Ascending aorta (tissue), 2 donors: ENCODE data around the gene ADCK1. TPM values are rescaled to one million over a fixed set of nuclear protein-coding genes. Genes with fewer than 3 reads are reported as not detected.

ENCODE experiments used
- DNase-seq, 2 donors: peaks; one replicate each; pipeline ENCODE4 v3.0.0-alpha.2; 2019; ENCODE audit warnings: low spot score in 2 of 2
- H3K27ac ChIP-seq, 2 donors: fragments of 200-600 bp; sonication (generic); one replicate each; pipeline ENCODE4 v1.5.1; 2016 to 2017; ENCODE audit warnings: mild to moderate bottlenecking in 1 of 2
- H3K27me3 ChIP-seq: fragments of 200-600 bp; sonication (generic); one replicate; pipeline ENCODE4 v1.5.1; 2017
- H3K36me3 ChIP-seq, 2 donors: fragments of 200-600 bp; sonication (generic); one replicate each; pipeline ENCODE4 v1.5.1; 2016
- H3K4me1 ChIP-seq, 2 donors: fragments of 200-600 bp; sonication (generic); one replicate each; pipeline ENCODE4 v1.5.1; 2016 to 2017; ENCODE audit warnings: mild to moderate bottlenecking in 1 of 2
- H3K4me3 ChIP-seq, 2 donors: fragments of 200-600 bp; sonication (generic); one replicate each; pipeline ENCODE4 v1.5.1; 2016 to 2017; ENCODE audit warnings: mild to moderate bottlenecking in 1 of 2
- H3K9me3 ChIP-seq, 2 donors: fragments of 200-600 bp; sonication (generic); one replicate each; pipeline ENCODE4 v1.5.1; 2016
- intact Hi-C: fragments of 100-400 bp; cut with DNase I; formaldehyde crosslinking; loops from one replicate; pipeline ENCODE4 v1.15.1; 2023
- total RNA-seq: library from RNA; depleted of rRNA; stranded (reverse); fragments of >200 nt; gene quantifications from one replicate; pipeline ENCODE4 v1.1.0, GENCODE V29; 2016
- TF ChIP-seq, protein P1 (sequence below), 3 experiments: fragments of 200-600 bp in 2 of 3; fragments of 450-650 bp in 1 of 3; sonication (generic) in 2 of 3; IDR thresholded peaks; one replicate each; pipeline ENCODE4 v1.5.1; 2016 to 2019; ENCODE audit warnings: antibody characterized with exemption in 3 of 3, mild to moderate bottlenecking in 1 of 3, moderate library complexity in 1 of 3

Gene ADCK1
- total RNA-seq, 1 donor from 2014 or later = 0.43 TPM

- peaks cover 0 to 4% of the 10 kb centered on the region in 2 donors for H3K9me3 ChIP-seq
- no peak overlapping the region for H3K4me3 ChIP-seq
- no peaks in the 10 kb centered on the region for H3K27me3 ChIP-seq
- no peaks in the 10 kb centered on the region for H3K36me3 ChIP-seq
- intact Hi-C loops = no loop called here
- no peak for DNase-seq
- H3K4me1 ChIP-seq = no peaks in the 10 kb centered on the region
- TF ChIP-seq, protein P1, sequence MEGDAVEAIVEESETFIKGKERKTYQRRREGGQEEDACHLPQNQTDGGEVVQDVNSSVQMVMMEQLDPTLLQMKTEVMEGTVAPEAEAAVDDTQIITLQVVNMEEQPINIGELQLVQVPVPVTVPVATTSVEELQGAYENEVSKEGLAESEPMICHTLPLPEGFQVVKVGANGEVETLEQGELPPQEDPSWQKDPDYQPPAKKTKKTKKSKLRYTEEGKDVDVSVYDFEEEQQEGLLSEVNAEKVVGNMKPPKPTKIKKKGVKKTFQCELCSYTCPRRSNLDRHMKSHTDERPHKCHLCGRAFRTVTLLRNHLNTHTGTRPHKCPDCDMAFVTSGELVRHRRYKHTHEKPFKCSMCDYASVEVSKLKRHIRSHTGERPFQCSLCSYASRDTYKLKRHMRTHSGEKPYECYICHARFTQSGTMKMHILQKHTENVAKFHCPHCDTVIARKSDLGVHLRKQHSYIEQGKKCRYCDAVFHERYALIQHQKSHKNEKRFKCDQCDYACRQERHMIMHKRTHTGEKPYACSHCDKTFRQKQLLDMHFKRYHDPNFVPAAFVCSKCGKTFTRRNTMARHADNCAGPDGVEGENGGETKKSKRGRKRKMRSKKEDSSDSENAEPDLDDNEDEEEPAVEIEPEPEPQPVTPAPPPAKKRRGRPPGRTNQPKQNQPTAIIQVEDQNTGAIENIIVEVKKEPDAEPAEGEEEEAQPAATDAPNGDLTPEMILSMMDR (IDR thresholded peaks at IDR 0.05) = no peak
- H3K27ac ChIP-seq = no peak overlapping the region
These were observed 49.8 kb downstream of the ADCK1 start for GRCh38 chr14:77849711-77850110.

DNA sequence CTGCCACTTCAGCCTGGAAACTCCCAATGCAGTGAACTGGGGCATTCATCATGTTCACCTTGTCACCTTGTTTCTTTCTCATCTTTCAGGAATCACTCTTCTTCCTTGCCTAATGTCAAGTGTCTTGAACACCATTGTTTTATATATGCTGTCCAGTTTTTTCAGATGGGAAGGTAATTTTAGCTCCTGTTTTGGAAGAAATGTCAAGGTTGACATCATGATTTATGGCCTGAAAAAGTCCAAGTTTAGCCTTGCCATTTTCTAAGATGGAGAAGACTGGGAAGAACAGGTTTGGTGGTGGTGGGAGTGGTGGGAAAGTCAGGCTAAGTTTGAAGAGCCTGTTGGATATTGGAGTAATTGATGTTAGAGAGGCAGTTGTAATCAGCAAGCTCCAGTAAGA, 54.0 kb downstream of the ADCK1 start:
- TF ChIP-seq, protein P1 (IDR thresholded peaks at IDR 0.05) = no peak
- intact Hi-C loops = no loop called here
- no peaks in the 10 kb centered on the region for H3K27me3 ChIP-seq
- H3K27ac ChIP-seq = no peak overlapping the region
- H3K4me1 ChIP-seq = no peaks in the 10 kb centered on the region
- H3K4me3 ChIP-seq = no peak overlapping the region
- DNase-seq = no peak
- H3K9me3 ChIP-seq = peaks cover 0 to 4% of the 10 kb centered on the region in 2 donors
- no peaks in the 10 kb centered on the region for H3K36me3 ChIP-seq

DNA sequence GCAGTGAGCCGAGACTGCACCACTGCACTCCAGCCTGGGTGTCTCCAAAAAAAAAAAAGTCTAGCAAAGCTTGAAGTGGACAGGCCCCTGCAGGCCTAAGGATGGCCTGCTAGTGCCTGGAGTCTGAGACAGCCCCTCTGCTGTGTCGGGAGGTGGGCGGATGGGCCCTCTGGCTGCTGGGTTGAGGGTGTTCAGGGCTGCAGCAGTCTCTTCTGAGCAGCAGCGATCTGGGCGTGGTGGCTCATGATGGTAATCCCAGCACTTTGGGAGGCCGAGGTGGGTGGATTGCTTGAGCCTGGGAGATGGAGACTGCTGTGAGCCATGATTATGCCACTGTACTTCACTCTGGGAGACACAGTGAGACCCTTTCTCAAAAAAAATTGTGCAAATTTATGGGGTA, 57.0 kb downstream of the ADCK1 start:
- Histone ChIP-seq H3K27me3 (no peaks in the 10 kb centered on the region), H3K4me3 (no peak overlapping the region), H3K36me3 (no peaks in the 10 kb centered on the region), H3K9me3 (peaks cover 0 to 4% of the 10 kb centered on the region in 2 donors), H3K27ac (no peak overlapping the region), H3K4me1 (no peaks in the 10 kb centered on the region)
- TF ChIP-seq, protein P1 (IDR thresholded peaks at IDR 0.05) = no peak
- intact Hi-C loops = no loop called here
- no peak for DNase-seq

DNA sequence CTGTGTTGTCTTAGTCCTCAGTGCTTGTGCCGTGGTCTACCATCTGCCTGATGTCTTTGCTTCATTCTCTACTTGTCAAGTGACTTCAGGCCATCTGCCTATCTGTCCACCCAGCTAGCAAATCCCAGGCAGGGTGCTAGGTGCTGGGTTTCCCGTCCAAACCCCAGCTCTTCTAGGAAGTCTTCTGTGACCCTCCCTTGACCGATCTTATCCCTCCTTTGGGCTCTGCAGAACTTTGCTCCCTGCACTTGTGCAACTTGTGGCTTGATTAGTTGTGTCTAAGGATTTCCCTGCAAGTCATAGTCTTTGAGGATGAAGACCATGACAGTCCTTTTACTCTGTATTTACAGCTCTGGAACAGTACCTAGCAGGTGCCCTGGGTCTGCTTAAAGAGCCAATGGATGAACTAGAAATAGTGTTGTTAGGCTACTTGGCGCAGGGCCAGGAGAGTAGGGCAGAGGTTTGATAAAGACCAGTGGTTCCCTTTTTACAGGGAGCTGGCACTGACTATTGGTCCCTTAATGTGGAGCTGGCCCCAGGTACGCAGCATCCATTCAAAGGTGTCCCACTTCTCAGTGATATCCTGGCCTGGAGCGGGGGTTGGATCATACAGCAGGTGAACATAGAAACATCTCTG, 60.1 kb downstream of the ADCK1 start:
- no peaks in the 10 kb centered on the region for H3K9me3 ChIP-seq
- no peak overlapping the region for H3K27ac ChIP-seq
- no peaks in the 10 kb centered on the region for H3K36me3 ChIP-seq
- H3K4me3 ChIP-seq = no peak overlapping the region
- no peak for DNase-seq
- intact Hi-C loops = no loop called here
- H3K27me3 ChIP-seq = no peaks in the 10 kb centered on the region
- TF ChIP-seq, protein P1 (IDR thresholded peaks at IDR 0.05) = no peak
- no peaks in the 10 kb centered on the region for H3K4me1 ChIP-seq

GRCh38 chr14:77861201-77861600, 61.3 kb downstream of the ADCK1 start:
- Histone ChIP-seq H3K4me3 (no peak overlapping the region), H3K27ac (no peak overlapping the region), H3K36me3 (no peaks in the 10 kb centered on the region), H3K9me3 (no peaks in the 10 kb centered on the region), H3K27me3 (no peaks in the 10 kb centered on the region), H3K4me1 (no peaks in the 10 kb centered on the region)
- intact Hi-C loops = no loop called here
- DNase-seq = no peak
- TF ChIP-seq, protein P1 (IDR thresholded peaks at IDR 0.05) = no peak
